Right atrium auricular region (tissue), 2 donors: ENCODE data around the gene KIAA0753. TPM values are rescaled to one million over a fixed set of nuclear protein-coding genes. Genes with fewer than 3 reads are reported as not detected.

Source experiments
- DNase-seq: peaks from one replicate; pipeline ENCODE4 v3.0.0-alpha.2; 2019; ENCODE audit warnings: low spot score
- H3K27ac ChIP-seq, 2 donors: fragments of 200-600 bp; sonication (generic); 1 replicate in 1 of 2; 2 replicates in 1 of 2; pipeline ENCODE4 v1.5.1; 2016 to 2019
- H3K27me3 ChIP-seq, 2 donors: fragments of 200-600 bp; sonication (generic); one replicate each; pipeline versions ENCODE4 v1.5.1 to v1.6.0; 2017 to 2019
- H3K36me3 ChIP-seq: fragments of 200-600 bp; sonication (generic); one replicate; pipeline ENCODE4 v1.5.1; 2016
- H3K4me1 ChIP-seq, 2 donors: fragments of 200-600 bp; sonication (generic); one replicate each; pipeline versions ENCODE4 v1.5.1 to v1.6.0; 2017 to 2019
- H3K4me3 ChIP-seq, 2 donors: fragments of 200-600 bp; sonication (generic); 1 replicate in 1 of 2; 2 replicates in 1 of 2; pipeline ENCODE4 v1.5.1; 2017 to 2019; ENCODE audit warnings: mild to moderate bottlenecking in 1 of 2, moderate library complexity in 1 of 2
- H3K9me3 ChIP-seq, 2 donors: fragments of 200-600 bp; sonication (generic); one replicate each; pipeline ENCODE4 v1.5.1; 2019
- total RNA-seq, 2 donors: library from RNA; depleted of rRNA; stranded (reverse); fragments of >200 nt; gene quantifications; one replicate each; pipeline ENCODE4 v1.1.0, GENCODE V29; 2016
- TF ChIP-seq, protein P1 (sequence below), 2 donors: fragments of 200-600 bp; sonication (generic); IDR thresholded peaks; one replicate each; pipeline ENCODE4 v1.5.1; 2019; ENCODE audit warnings: antibody characterized with exemption in 2 of 2

The KIAA0753 gene
- total RNA-seq, 2 donors from 2014 or later, result 5.3 to 8.4 TPM

DNA sequence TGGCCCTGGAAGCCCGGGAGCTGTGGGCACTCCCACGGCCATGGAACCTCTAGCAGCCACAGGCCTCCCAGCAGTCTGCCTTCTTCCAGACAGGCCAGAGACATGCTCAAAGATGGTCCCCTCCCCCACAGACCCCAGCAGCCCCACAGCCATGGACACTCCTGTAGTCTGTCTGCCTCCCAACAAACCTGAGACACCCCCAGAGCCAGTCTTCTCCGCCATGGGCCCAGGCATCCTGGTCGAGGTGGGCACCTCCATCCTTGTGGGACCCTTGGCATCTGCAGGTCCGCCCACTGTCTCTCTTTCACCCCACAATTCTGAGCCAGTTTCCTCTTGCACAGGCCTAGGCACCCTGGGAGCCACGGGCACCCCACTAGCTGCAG lies 3.1 kb downstream of the KIAA0753 start:
- H3K27me3 ChIP-seq, result no peaks in the 10 kb centered on the region
- TF ChIP-seq, protein P1, sequence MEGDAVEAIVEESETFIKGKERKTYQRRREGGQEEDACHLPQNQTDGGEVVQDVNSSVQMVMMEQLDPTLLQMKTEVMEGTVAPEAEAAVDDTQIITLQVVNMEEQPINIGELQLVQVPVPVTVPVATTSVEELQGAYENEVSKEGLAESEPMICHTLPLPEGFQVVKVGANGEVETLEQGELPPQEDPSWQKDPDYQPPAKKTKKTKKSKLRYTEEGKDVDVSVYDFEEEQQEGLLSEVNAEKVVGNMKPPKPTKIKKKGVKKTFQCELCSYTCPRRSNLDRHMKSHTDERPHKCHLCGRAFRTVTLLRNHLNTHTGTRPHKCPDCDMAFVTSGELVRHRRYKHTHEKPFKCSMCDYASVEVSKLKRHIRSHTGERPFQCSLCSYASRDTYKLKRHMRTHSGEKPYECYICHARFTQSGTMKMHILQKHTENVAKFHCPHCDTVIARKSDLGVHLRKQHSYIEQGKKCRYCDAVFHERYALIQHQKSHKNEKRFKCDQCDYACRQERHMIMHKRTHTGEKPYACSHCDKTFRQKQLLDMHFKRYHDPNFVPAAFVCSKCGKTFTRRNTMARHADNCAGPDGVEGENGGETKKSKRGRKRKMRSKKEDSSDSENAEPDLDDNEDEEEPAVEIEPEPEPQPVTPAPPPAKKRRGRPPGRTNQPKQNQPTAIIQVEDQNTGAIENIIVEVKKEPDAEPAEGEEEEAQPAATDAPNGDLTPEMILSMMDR (IDR thresholded peaks at IDR 0.05), result no peak
- H3K4me1 ChIP-seq, result peaks cover 0 to 37% of the 10 kb centered on the region in 2 donors
- no peaks in the 10 kb centered on the region for H3K9me3 ChIP-seq
- no peak overlapping the region for H3K4me3 ChIP-seq
- no peak for DNase-seq
- peaks cover 10% of the 10 kb centered on the region for H3K36me3 ChIP-seq
- no peak overlapping the region for H3K27ac ChIP-seq

DNA sequence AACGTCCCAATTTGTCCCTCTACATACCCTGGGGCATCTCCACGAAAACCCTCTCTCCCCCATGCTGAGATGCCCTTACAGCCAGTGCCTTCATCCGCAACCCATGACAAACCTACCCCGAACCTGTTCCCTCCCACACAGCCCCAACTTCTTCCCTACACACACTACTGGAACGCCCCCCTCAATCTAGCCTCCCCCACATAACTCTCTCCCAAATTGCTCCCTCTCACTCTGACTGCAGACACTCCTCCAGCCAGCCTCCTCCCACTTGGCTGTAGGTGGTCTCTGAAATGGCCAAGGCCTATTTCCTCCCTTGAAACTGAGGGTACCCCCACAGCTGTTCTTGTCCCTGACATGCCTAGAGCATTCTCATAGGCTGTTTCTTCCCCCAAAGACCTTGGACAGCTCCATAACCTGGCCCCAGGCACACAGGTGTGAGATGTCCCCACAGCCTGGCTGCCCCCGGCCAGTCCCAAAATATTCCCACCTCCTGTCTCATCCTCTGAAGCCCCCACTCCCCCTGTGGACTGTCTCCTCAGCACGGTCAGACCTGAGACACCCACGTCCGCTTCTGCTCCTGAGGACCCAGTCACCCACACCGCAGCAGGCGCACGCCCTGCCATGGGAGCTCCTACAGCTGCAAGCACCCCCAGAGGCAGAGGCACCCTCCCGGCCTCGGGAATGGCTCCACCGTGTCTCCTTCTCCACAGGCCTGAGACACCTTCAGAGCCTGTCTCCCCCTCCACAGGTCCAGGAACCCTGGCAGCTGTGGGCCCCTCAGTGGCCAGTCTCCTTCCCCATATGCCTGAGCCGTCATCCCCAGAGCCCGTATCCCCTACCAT lies 3.7 kb downstream of the KIAA0753 start:
- H3K36me3 ChIP-seq, result peaks cover 14% of the 10 kb centered on the region
- no peaks in the 10 kb centered on the region for H3K27me3 ChIP-seq
- TF ChIP-seq, protein P1 (IDR thresholded peaks at IDR 0.05), result no peak
- H3K9me3 ChIP-seq, result no peaks in the 10 kb centered on the region
- peaks cover 0 to 34% of the 10 kb centered on the region in 2 donors for H3K4me1 ChIP-seq
- H3K27ac ChIP-seq, result no peak overlapping the region
- no peak for DNase-seq
- no peak overlapping the region for H3K4me3 ChIP-seq

DNA sequence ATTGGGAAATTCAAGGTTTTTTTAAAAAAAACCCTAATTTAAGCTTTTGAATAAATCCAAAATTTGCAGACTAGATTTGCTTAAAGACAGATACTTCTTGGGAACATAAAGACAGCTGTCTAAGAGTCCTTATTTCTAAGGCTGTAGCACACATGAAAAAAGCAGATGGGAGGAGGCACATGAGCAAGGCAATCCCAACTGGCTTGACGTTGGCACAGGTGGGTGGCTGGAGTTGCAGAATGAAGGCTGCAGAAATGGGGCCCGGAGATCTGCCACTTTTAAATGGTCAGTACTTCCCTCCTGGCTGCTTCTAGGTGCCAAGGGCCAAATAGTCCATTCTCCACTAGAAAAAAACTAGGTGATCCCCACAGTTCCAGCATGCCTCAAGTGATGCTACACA lies 4.4 kb downstream of the KIAA0753 start:
- DNase-seq, result no peak
- Histone ChIP-seq H3K9me3 (no peaks in the 10 kb centered on the region), H3K27ac (no peak overlapping the region), H3K27me3 (no peaks in the 10 kb centered on the region), H3K36me3 (peaks cover 14% of the 10 kb centered on the region), H3K4me3 (no peak overlapping the region), H3K4me1 (peaks cover 0 to 27% of the 10 kb centered on the region in 2 donors)
- TF ChIP-seq, protein P1 (IDR thresholded peaks at IDR 0.05), result no peak

DNA sequence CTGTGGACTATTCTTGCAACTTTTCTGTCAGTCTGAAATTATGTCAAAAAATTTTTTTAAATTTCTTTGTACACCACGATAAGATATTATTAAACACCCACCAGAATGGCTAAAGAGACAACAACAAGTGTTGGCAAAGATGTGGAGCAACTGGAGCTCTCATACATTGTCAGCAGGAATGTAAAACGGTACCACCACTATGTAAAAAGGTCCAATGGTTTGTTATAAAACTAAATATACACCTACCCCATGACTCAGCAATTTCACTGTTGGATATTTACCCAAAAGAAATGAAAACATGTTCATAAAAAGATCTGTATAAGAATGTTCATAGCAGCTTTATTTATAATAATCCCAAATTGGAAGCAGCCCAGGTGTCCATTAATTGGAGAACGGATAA lies 7.2 kb downstream of the KIAA0753 start:
- TF ChIP-seq, protein P1 (IDR thresholded peaks at IDR 0.05), result no peak
- no peak for DNase-seq
- H3K27me3 ChIP-seq, result no peaks in the 10 kb centered on the region
- H3K4me1 ChIP-seq, result peaks cover 0 to 9% of the 10 kb centered on the region in 2 donors
- no peak overlapping the region for H3K27ac ChIP-seq
- no peaks in the 10 kb centered on the region for H3K9me3 ChIP-seq
- H3K4me3 ChIP-seq, result no peak overlapping the region
- H3K36me3 ChIP-seq, result peaks cover 17% of the 10 kb centered on the region

DNA sequence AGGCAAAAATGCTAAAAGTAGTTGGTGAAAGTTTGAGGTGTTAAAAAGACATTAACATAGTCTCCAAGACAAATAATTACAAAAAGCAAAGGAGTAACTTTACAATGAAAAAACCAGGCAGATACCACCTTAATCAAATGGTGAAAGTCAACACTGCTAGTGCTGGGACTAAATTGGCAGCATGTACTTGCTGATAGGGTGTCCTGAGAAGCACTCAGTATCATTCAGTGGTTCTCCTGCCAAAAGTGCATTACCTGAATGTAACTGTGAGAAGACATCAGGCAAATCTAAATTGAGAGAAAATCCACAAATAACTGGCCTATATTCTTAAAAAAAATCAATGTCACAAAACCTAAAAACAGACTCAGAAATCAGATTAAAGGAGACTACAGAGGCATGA lies 8.0 kb downstream of the KIAA0753 start:
- Histone ChIP-seq H3K27ac (no peak overlapping the region), H3K27me3 (no peaks in the 10 kb centered on the region), H3K4me1 (peaks cover 0 to 5% of the 10 kb centered on the region in 2 donors), H3K36me3 (peaks cover 23% of the 10 kb centered on the region), H3K9me3 (no peaks in the 10 kb centered on the region), H3K4me3 (no peak overlapping the region)
- TF ChIP-seq, protein P1 (IDR thresholded peaks at IDR 0.05), result no peak
- DNase-seq, result no peak
